ENCODE results near the gene TESK2. TPM values are rescaled to one million over a fixed set of nuclear protein-coding genes. Genes with fewer than 3 reads are reported as not detected.

TESK2 gene
- total and polyA plus RNA-seq, 2 of the 8 experiments (the other 6 are each of a cell fraction or from before 2014, with no cell fraction given) = 10.8 to 12.6 TPM

DNA sequence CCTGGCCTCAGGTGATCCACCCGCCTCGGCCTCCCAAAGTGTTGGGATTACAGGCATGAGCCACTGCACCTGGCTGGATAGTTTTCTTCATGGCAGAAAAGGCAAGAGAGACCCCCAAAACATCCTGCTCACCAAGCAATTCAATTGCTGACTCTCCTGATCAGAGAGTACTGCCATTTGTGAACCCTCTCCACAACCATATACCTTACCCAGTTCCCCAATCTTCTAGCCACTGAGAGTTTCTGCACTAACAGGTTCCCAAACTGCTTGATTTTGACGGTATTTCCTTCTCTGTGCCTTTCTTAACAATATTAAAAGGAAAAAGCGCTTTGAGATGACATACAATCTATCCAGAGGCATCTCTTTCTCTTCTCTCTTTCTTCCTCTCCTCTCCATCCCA lies 110.8 kb downstream of the TESK2 start (continued):
- no peak for TF ChIP-seq CBX8 (IDR thresholded peaks at IDR 0.05; ENCODE audit: borderline replicate concordance, low read depth, low read length)
- no peak for TF ChIP-seq SUZ12 (IDR thresholded peaks at IDR 0.05; ENCODE audit: low read length)
- TF ChIP-seq RXRA (IDR thresholded peaks at IDR 0.05; ENCODE audit: insufficient read depth, low read depth, low read length) = no peak
- no peak for TF ChIP-seq USF2 (IDR thresholded peaks at IDR 0.05; ENCODE audit: low read length)
- no peak for TF ChIP-seq RFX5 (IDR thresholded peaks at IDR 0.05; ENCODE audit: borderline replicate concordance, low read depth, low read length)
- TF ChIP-seq BACH1 (IDR thresholded peaks at IDR 0.05; ENCODE audit: low read length) = no peak
- no peak for TF ChIP-seq POU5F1 (IDR thresholded peaks at IDR 0.05; ENCODE audit: low read depth, low read length)
- no peak for TF ChIP-seq EGR1 (IDR thresholded peaks at IDR 0.05; ENCODE audit: borderline replicate concordance, low read depth, low read length)
